HG02588 (cell line): Measurements from ENCODE around the gene SELENOS.
"Not testable (repeated sequence)": the region's sequence is repeated elsewhere in the genome, so short reads cannot be mapped to it uniquely, and the experiment has no call there.

Experiments used
- ATAC-seq: cut with Tn5 transposase; IDR thresholded peaks from one replicate; pipeline ENCODE4 v1.9.1; 2021; ENCODE audit warnings: mild to moderate bottlenecking, moderate library complexity; ENCODE audit not compliant: unreplicated experiment

SELENOS gene

DNA sequence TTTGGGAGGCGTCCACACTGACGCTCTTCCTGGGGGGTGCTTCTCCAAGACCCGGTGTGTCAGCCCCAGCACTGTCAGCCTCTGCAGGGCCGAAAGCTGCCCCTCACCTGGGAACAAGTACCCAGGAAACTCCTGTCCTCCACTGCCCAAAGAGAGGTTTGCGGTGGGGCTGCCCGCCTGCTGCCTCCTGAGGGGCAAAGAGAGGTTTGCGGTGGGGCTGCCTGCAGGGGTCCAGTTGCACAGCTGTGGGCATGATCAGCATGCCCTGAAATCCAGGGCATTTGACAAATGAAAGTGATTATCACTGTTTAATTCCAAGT is 32.8 kb upstream of the SELENOS start:
- no peak for ATAC-seq

DNA sequence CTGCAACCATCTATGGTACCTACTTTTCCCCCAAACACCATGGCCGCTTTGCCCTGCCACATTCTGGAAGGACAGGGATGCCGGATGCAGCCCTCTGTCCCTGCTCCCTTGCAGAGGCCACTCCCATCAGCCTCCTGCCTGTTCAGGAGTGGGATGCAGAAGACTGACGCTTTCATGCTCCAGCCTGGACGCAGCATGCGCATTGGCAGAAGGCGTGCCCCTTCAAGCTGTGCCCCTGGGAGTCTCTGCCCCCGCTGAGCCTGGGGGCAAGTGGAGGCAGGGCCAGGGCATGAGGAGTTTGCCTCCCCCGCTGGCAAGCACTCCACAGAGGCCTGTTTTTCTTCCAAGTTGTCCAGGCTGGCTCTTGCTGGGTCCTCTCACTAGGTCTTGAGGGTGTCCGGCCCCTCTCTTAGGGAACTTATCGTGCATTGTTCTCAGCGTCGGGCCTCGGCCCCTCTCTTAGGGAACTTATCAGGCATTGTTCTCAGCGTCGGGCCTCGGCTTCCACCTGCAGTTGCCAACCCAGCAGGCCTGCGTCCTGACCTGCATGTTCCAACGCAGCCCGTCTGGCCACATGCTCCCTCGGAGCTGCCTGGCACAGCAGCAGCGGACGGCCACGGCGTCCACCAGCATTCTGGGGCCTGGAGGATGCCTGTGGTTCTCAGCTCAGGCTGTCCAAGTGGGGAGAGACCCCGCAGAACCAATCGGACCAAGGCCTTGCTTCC is 32.3 kb upstream of the SELENOS start:
- ATAC-seq: no peak

DNA sequence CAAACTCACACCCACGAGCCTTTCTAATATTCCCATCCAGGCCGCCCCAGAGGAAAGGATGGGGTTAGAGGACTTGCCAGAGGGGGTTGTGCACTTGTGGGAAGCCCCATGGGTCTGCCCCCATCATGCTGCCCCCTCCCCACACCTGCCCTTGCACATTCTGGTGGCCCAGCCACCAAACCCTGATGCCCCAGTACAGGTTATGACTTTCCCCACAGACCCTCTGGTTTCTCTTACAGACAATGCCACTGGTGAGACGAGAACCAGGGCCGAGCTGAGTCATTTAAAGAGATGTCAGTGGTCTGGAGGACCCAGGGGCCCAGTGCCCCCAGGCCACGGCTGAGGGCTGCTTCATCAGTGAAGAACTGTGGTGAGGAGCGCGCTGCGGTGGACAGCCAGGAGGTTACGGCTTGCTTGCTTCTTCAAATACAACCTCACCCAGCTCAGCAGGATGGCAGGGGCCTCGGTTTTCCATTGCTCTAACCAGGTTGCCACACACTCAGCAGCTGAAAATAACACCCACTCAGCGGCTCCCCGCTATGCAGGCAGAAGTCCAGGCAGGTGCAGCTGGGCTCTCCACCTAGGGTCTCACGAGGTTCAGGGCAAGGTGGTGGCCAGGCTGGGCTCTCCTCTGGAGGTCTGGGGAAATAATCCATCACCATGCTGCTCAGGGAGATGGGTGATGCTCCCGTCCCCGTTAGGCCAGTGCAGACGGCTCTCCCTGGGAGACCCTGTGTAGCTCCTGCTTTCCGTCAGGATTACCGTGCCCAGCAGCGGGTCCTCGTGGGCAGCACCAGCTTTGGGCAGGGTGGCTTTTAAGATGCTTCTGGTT is 31.5 kb upstream of the SELENOS start:
- ATAC-seq: no peak

DNA sequence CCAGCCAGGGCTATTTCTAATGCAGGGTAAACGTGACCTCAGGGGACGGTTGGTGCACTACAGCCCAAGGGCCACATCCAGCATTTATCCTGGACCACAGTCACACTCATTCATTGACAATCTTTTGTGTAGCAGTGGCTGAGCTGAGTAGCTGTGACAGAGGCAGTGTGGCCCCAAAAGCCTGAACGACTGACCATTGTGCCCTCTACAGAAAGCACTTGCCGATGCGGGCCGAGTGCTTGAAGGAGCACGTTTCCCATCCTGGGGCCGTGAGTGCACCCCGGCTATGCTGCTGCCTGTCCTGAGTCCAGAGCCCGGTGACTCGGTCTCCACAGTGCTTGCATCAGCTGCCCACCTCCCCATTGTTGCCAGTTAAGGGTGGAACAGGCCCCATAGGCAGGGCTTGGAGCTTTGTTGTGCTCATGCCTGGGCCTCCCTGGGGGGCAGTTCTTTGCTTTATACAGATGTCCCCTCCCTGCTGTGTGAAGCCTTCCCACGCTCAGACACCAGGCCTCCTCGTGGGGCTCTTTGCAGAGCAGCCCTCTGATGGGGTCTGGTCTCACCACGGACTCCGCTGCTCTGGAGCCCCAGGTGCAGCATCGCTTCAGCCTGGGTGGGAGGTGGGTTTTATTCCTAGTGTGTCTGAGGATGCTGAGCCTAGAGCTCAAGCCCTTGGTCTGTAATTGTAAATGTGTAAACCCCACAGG is 30.8 kb upstream of the SELENOS start:
- no peak for ATAC-seq

DNA sequence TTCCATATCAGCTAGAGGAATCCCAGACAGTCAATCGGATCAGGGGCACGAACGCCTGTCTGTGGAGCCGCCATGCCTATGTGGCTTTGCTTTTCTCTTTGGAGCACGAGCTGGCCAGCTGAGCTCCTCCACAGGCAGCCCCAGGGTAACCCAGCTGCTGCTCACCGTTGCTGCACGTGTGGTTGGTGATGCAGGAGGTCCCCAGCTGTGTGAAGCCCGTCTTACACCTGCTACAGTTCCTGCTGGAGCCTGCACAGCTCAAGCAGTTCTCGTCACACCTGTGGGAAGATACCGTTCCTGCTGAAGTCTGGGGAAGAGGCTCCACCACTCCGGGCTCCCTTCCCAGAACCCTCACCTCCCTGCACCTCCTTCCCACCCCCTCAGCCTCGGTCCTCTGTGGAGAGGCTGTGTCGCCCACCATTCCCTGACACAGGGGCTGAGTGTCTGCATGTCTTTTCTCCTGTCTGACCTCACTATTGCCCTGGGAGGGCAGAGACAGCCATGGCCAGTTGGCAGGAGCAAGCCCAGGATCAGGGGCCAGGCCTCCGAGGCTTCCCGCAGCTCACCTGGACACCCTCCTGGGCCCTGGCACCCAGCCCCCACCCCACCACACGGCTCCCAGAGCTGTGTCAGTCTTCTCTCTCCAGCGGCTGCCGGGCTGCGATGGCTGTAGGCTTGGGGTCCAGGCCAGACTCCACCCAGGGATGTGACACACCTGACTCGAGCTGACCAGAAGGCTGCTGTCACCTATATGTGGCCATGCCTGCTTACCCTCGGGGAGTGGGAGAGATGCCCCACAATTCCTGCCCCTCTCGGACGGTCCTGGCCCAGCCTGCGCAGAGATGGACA is 30.0 kb upstream of the SELENOS start:
- ATAC-seq: no peak

DNA sequence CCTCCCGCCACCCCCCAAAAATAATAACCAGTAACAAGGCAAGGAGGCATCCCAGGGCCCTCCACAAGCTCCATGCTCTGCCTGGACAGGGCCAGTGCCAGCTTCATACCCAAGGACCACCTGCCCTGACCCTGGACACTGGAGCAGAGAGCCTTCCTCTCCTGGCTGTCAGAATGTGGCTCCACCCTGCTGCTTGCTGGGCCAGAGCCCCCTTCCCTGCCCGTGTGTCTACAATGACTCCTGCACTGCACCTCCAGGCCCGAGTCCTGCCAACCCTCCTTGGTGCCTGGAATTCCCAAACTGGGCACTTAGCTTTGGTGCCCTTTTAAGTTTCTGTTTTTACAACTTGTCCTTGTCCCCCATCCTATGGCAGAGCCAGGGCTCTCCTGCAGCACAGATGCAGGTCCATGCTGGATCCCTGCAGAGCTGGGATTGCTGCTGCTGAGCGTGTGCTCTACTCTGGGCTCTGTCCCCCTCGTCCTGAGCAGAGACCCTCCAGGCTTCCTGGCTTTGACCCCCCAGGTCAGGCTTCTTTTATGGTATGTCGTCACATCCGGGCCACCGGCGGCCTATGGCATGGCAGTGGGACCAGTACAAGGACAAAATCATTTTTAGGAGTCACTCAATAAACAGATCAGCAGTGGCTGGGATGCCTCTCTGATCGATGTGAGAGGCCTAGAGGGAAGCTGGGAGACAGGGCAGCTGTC is 29.2 kb upstream of the SELENOS start:
- ATAC-seq: no peak

DNA sequence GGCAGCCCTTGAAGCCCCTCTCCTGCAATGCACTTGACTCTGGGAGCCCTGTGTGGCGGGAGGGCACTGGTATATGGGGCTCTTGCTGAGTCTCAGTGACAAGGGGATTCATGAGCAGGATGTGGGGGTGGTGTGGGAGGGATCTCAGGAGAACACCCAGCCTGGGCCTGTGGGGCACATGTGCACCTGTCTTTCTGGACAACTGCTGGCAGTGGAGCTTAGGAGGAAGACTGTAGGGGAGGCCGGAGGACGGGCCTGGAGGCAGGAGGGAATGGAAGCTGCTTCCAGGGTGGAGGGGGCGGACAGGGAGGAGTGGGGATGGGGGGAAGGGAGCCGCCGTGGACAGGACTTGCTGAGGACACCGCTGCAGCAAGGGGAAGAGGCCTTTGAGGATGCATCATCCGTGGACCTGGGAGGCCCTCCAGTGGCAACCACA is 28.6 kb upstream of the SELENOS start:
- ATAC-seq: no peak

DNA sequence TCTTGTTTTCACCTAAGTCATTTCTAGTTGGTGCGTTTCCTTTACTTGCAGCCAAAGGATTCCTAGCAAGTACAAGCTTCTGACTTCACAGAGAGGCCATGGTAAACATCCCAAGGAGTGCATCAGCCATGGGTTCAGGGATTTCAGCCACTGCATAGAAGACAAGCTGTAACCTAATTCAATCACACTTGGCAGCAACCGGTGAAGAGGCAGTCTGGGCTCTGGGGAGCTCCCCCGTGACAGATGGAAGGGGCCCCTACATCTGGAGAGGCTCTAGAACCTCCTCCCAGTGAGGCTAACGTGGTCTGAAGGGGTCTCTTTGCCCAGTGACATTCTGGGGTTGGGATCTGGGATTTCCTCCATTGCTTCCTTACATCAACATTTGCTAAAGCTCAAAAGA is 26.1 kb upstream of the SELENOS start:
- ATAC-seq: no peak

DNA sequence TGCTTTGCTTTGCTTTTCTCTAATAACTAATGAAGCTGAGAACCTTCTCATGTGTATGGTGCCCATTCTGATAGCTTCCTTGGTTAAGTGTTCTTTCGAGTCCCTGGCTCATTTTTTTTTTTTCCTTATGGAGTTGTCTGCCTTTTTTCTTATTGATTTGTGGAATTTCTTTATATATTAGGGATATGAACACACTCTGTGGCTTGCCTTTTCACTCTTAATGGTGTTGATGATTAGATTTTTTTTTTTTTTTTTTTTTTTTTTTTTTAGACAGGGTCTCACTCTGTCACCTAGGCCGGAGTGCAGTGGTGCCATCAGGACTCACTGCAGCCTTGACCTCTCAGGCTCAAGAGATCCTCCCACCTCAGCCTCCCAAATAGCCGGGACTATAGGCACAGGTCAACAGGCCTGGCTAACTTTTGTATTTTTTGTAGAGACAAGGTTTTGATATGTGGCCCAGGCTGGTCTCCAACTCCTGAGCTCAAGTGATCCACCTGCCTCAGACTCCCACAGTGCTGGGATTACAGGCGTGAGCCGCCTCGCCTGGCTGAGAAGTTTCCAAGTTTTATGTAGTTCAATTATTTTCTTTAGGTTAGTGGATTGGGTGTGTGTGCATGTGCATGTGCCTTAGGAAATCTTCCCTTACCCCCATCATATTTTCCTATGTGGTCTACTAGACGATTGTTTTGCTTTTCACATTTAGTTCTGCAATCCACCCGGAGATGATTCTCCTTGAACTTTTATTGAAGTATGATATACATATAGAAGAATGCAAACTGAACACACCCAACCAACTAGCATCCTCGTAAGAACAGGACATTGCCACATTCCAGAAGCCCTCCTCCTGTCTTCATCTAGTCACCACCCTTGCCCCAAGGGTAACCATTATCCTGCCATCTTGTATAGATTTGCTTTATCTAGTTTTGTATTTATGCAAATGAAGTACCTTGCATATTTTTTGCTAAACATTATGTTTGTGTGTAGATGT is 19.4 kb upstream of the SELENOS start:
- no peak for ATAC-seq

DNA sequence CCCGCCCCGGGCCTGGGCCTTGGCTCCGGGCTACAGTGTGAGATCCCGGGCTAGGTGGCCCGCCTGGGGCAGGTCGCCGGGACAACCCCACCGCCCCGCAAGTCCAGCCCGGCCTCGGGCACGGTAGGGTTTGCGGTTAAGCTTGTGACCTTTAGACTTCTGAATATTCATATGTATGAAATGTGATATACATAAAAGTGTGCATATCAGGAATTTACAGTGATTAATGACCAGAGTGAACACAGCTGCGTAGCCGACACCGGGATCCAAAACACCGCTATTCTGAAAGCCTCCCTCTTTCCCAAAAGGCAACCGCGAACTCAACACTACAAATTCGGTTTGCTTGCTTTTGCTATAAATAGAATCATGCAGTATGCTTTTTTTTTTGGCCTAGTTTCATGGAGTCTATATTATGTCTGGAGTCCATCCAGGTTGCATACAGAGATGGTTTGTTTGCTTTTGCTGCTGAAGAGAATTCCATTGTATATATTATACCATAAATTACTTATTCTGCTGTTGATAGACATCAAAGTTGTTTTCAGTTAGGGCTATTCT is 18.4 kb upstream of the SELENOS start:
- ATAC-seq: no peak

DNA sequence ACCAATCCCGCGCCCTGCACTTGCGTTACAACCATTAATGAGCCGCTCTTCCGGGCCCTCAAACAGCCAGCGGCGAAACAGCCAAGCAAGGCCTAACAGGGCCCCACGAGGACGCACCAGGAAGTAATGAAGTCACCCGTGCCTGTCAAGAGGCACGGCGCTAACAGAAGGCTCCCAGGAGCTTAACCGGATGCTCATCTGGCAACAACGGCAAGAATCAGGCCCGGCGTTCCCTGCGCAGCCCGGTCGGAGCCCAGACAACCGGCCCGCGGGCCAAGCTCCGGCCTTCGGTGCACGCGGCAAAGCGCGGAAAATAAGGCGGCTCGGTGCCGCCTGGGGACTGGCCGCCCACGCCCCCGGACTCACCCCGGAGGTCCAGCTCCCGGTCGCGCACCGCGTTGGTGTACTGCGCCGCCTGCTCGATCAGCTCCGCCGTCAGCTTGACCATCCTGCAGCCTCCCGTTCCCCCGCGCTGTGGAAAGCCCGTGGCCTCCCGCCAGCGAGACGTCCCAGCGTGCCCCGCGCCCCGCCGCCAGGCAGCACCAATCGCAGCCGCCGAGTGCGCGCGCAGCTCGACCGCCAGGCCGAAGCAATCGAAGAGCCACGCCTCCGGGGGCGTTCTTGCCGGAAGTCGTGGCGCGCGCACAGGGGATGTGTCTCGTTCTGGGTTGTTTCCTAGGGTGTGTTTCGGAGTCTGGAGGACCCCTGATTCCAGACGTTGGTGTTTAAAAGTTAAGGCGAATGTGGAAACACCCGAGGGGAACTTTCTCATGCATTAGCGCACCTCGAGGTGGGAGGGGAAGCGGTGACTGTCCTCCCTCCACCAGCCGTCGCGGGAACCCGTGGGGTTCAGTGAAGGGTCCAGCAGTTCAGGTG is 17.7 kb upstream of the SELENOS start, which contains the start of gene SNRPA1:
Gene SNRPA1, minus strand, starts transcription at position 518 of the 876 bp plus-strand sequence. Its CDS starts 70 bp downstream, at position 448.
- peak; percentile 73 for ATAC-seq

DNA sequence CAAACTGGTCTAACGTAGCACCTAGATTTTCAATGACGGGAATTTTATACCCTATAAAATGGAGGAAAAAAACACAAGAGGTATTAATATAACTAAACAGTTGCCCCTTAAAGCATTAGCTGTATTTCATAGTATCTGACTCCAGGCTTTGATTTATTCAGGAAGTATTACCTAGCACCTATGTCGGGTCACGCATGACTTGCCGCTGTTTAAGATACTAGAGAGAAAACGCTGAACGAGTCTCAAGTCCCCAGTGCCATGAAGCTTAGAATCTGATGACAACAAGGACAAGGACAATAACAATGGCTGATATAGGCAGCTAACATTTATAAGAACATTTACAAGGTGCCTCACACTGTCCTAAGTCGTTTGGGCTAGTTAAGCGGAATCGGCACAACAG is 15.8 kb upstream of the SELENOS start:
- no peak for ATAC-seq

DNA sequence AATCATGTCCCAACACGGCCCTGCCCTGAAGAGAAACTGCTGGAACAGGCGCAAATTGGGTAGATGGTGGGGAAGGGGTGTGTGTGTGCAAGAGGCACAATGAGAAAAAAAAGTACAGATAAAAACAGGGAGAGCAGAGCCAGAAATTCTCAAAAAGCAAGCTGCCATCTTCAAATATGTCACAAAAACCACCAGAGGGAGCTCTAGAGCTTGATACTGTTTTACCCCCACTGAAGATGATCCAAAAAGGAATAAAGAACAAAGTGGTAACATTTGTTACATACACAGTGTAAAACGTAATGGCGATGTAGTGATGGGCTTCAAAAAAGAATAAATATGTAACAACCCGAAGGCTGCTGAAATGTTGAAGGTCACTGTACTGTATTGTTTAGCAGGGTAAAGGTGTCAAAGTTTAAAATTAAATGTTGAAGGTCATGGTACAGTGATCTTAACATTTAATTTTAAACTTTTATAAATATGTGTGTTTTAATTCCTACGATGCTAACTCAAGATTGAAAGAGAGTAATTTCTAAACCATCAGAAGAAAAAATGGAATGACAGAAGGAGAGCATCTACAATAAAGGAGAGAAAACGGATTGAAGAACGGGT is 11.7 kb upstream of the SELENOS start:
- ATAC-seq: no peak

DNA sequence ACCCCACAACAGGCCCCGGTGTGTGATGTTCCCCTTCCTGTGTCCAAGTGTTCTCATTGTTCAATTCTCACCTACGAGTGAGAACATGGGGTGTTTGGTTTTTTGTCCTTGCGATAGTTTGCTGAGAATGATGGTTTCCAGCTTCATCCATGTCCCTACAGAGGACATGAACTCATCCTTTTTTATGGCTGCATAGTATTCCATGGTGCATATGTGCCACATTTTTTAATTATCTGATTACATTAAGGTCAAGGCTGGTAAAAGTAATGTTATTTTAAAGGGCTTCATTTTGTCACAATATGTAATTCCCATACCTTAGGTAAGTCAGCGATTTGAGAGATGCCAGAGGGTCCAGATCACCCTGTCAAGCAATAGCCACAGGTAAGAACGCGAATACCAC is 10.1 kb upstream of the SELENOS start:
- ATAC-seq: not testable (repeated sequence)

DNA sequence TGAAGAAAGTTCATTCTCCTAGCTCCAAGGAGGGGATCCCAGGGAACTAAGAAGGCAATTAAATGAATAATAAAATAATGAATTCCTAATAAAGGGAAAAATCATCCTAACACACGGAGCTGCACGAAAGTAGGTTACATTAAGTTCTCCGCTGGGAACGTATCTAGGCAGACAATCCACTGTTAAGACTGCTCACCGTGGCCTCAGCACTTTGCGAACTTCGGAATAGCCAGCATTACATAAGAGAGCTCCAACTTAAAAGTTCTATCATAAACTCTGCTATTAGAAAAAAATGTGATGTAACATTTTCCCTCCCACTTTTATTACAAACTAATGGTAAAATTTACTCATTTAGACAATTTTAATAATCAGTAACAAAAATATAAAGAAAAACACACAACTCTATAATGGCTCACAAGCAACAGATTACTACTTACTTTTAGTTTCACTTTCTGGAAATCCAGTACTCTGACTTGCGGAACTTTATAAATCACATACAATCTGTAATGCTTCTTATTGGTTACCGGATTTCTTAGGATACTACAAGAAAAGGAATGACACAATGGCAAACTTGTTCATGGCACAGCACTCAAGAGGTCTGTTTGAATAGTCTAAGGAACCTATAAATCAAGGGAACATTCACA is 9.3 kb upstream of the SELENOS start:
- ATAC-seq: no peak

DNA sequence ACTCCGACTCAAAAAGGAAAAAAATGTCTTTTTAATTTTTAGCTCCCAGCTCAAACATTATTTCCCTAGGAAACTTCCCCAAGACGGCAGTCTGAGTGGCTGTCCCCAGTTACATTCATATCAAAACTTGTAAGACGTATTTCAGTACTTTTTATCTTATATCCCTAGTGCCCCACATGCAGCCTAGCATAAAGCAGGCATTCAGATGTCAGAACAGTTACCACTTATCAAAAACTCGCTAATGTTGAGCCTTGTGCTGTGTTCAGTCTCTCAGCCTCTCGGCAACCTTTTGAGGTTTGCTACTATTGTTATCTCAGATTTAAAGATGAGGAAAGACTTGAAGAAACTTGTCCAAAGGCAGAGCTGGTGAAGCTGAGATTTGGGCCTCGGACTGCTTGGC is 6.6 kb upstream of the SELENOS start:
- ATAC-seq: no peak

DNA sequence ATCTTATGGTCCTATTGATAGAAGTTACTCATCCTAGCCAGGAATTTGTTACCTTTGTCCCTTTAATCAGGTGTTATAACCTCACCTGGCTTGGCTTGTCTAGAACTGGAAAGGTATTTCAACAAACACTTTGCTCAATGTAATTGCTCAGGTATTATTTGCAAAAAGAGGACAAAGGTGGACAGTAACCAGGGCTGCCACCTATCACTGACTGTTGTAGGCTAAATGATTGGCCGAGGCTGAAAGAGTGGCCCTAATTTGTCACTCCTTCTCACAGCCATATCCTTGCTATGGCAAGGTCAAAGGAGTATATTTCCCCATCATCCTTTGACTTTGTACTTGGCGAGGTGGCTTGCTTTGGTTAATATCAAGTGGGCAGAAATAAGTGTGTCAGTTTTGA is 2.7 kb upstream of the SELENOS start:
- ATAC-seq: no peak
